ENCODE data around the gene ATOX1. TPM values are rescaled to one million over a fixed set of nuclear protein-coding genes. Genes with fewer than 3 reads are reported as not detected.

The ATOX1 gene
- polyA plus RNA-seq, 1 of the 3 experiments (the other 2 are of a cell fraction) = 497 TPM

- TF ChIP-seq, protein P1, sequence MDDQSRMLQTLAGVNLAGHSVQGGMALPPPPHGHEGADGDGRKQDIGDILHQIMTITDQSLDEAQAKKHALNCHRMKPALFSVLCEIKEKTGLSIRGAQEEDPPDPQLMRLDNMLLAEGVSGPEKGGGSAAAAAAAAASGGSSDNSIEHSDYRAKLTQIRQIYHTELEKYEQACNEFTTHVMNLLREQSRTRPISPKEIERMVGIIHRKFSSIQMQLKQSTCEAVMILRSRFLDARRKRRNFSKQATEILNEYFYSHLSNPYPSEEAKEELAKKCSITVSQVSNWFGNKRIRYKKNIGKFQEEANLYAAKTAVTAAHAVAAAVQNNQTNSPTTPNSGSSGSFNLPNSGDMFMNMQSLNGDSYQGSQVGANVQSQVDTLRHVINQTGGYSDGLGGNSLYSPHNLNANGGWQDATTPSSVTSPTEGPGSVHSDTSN (IDR thresholded peaks at IDR 0.05) = no peak
- no peak for TF ChIP-seq NRF1 (IDR thresholded peaks at IDR 0.05; ENCODE audit: low read depth, low read length)
Measured at GRCh38 chr5:151758141-151758429, 346 bp downstream of the ATOX1 start (continued).

DNA sequence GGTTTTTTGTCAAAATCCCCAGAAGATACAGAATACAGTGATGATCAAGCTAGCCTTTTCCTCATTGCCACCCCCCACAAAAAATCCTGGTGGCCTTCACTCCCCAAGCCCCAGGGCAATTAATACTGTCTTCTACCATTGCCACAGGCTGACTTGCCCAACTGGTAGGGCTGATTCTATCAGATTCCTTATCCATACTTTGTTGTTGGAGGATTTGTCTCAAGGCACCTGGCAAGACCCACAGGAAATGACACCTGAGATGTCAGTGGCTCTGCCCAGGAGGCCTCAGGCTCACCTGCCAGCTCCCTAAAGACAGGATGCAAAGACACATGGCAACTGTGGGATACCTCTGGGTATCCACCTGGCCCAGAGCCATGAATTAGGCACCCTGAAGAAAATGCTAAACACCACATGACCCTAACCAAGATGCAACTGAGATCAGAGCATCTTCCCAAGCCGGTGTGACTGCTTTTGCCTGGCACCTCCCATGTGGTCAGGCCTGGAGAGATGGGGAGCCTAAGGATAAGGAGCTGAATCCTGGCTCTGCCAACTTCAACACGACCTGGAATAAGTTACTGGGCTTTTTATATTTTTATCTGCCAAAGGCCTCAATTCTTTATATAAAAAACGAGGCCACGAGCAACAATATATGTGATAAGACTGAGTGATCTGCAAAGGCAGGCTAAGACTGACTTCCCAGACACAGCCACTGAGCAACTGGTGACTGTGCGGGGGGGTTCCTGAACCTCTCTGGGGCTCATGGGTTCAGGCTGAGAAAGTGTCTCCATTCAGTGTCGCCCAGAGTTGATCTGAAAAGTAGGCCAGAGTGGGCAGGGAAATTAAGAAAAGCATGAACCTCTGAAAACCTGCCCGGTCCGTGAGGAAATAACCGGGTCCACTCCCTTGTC lies 944 bp downstream of the ATOX1 start:
- H3K4me1 ChIP-seq (ENCODE audit: control insufficient read depth in 1 of 2, insufficient read depth in 2 of 2, low read depth in 1 of 2, low read length in 1 of 2) = peaks cover 0 to 17% of the 10 kb centered on the region in 2 experiments; a peak in 1 of 4 replicates
- H4K20me1 ChIP-seq (ENCODE audit: insufficient read depth) = no peaks in the 10 kb centered on the region
- H3K9ac ChIP-seq = peak overlapping the region; percentile 86
- 0 out of 2 replicates have a peak overlapping the region, but pooled peaks have one; percentile 88 for H2AFZ ChIP-seq (ENCODE audit: low read depth)
- 26% methylated on average over 9 of the region's 9 CpGs for WGBS (ENCODE audit: low lambda C conversion rate)
- H3K27me3 ChIP-seq (ENCODE audit: insufficient read depth) = no peaks in the 10 kb centered on the region
- H3K9me2 ChIP-seq = no peaks in the 10 kb centered on the region
- peak overlapping the region; percentile 48 to 59; a peak in 2 of 4 replicates for H3K27ac ChIP-seq (ENCODE audit: low read depth in 2 of 2, low read length in 1 of 2)
- peaks cover 53% of the 10 kb centered on the region for H3K79me2 ChIP-seq (ENCODE audit: insufficient read depth)
- peak overlapping the region; percentile 92 for H3K4me2 ChIP-seq
- no peak for DNase-seq
- ChIA-PET POLR2A (interaction anchor here (0.8 to 2.1 kb wide), 2 partner anchors 9 to 14 kb away, joined by 3 to 10 read pairs; partner anchors contain the start of gene G3BP1), CTCF (interaction anchor here (0.9 to 3.5 kb wide), 6 partner anchors 14 to 99 kb away, joined by 3 to 28 read pairs (median 6); partner anchors contain the start of gene G3BP1)
- no peaks in the 10 kb centered on the region for H3K9me3 ChIP-seq
- H3F3A ChIP-seq (replicated peaks; ENCODE audit: insufficient read depth) = no peaks in the 10 kb centered on the region
- H3K36me3 ChIP-seq (replicated peaks in 1 of 2; ENCODE audit: control insufficient read depth in 1 of 2, insufficient read depth in 2 of 2, low read length in 1 of 2) = peaks cover 2 to 12% of the 10 kb centered on the region in 2 experiments
- peak overlapping the region; percentile 73 to 85 for H3K4me3 ChIP-seq (ENCODE audit: low read depth in 2 of 2, low read length in 1 of 2)
- TF ChIP-seq IRF3 (IDR thresholded peaks at IDR 0.05; ENCODE audit: low read depth, low read length) (no peak), POLR2AphosphoS5 (IDR thresholded peaks at IDR 0.05; ENCODE audit: low read depth, low read length) (no peak), GATA2 (CRISPR knock-in tag; IDR thresholded peaks at IDR 0.05) (no peak), NFIC (IDR thresholded peaks at IDR 0.05; ENCODE audit: borderline replicate concordance) (no peak), CTCF (IDR thresholded peaks at IDR 0.05) (no peak), SMC3 (IDR thresholded peaks at IDR 0.05; ENCODE audit: low read depth, low read length) (no peak), NRF1 (IDR thresholded peaks at IDR 0.05; ENCODE audit: low read depth, low read length) (no peak), TAF1 (IDR thresholded peaks at IDR 0.05; ENCODE audit: borderline replicate concordance, low read depth, low read length) (no peak), EP300 (IDR thresholded peaks at IDR 0.05; ENCODE audit: borderline replicate concordance in 1 of 2, low read depth in 1 of 2, low read length in 1 of 2) (no peak), USF1 (IDR thresholded peaks at IDR 0.05; ENCODE audit: borderline replicate concordance, low read depth) (no peak), MXI1 (IDR thresholded peaks at IDR 0.05; ENCODE audit: low read depth, low read length) (no peak; the same call in 1 of the 2 replicates), GABPA (IDR thresholded peaks at IDR 0.05; ENCODE audit: low read depth) (no peak), FOSL2 (IDR thresholded peaks at IDR 0.05; ENCODE audit: borderline replicate concordance, low read depth) (no peak), SIN3A (IDR thresholded peaks at IDR 0.05; ENCODE audit: borderline replicate concordance, low read depth, low read length) (no peak), RFX5 (IDR thresholded peaks at IDR 0.05; ENCODE audit: low read length) (no peak)
- TF ChIP-seq, protein P2, sequence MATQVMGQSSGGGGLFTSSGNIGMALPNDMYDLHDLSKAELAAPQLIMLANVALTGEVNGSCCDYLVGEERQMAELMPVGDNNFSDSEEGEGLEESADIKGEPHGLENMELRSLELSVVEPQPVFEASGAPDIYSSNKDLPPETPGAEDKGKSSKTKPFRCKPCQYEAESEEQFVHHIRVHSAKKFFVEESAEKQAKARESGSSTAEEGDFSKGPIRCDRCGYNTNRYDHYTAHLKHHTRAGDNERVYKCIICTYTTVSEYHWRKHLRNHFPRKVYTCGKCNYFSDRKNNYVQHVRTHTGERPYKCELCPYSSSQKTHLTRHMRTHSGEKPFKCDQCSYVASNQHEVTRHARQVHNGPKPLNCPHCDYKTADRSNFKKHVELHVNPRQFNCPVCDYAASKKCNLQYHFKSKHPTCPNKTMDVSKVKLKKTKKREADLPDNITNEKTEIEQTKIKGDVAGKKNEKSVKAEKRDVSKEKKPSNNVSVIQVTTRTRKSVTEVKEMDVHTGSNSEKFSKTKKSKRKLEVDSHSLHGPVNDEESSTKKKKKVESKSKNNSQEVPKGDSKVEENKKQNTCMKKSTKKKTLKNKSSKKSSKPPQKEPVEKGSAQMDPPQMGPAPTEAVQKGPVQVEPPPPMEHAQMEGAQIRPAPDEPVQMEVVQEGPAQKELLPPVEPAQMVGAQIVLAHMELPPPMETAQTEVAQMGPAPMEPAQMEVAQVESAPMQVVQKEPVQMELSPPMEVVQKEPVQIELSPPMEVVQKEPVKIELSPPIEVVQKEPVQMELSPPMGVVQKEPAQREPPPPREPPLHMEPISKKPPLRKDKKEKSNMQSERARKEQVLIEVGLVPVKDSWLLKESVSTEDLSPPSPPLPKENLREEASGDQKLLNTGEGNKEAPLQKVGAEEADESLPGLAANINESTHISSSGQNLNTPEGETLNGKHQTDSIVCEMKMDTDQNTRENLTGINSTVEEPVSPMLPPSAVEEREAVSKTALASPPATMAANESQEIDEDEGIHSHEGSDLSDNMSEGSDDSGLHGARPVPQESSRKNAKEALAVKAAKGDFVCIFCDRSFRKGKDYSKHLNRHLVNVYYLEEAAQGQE (IDR thresholded peaks at IDR 0.05; ENCODE audit: low read depth, low read length) = no peak
- TF ChIP-seq, protein P3, sequence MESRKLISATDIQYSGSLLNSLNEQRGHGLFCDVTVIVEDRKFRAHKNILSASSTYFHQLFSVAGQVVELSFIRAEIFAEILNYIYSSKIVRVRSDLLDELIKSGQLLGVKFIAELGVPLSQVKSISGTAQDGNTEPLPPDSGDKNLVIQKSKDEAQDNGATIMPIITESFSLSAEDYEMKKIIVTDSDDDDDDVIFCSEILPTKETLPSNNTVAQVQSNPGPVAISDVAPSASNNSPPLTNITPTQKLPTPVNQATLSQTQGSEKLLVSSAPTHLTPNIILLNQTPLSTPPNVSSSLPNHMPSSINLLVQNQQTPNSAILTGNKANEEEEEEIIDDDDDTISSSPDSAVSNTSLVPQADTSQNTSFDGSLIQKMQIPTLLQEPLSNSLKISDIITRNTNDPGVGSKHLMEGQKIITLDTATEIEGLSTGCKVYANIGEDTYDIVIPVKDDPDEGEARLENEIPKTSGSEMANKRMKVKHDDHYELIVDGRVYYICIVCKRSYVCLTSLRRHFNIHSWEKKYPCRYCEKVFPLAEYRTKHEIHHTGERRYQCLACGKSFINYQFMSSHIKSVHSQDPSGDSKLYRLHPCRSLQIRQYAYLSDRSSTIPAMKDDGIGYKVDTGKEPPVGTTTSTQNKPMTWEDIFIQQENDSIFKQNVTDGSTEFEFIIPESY (IDR thresholded peaks at IDR 0.05; ENCODE audit: borderline replicate concordance, low read depth) = no peak

Measured in SK-N-SH (cell line).